Fibroblast of lung (primary cell): ENCODE measurements around the gene SHANK3. TPM values are rescaled to one million over a fixed set of nuclear protein-coding genes. Genes with fewer than 3 reads are reported as not detected.

ENCODE experiments used
- DNase-seq, 2 donors: peaks; one replicate each; pipeline versions ENCODE4 v3.0.0 to v3.0.0-alpha.2; 2010; ENCODE audit warnings: low read depth in 2 of 2
- H2AFZ ChIP-seq: 2 replicates; pipeline ENCODE4 v1.5.1; 2012; ENCODE audit warnings: low read length, control low read depth, inconsistent platforms
- H3K27ac ChIP-seq: 2 replicates; pipeline ENCODE4 v1.5.1; 2011; ENCODE audit warnings: low read length, control low read depth; ENCODE audit not compliant: insufficient read depth
- H3K27me3 ChIP-seq: 2 replicates; pipeline ENCODE4 v1.5.1; 2011; ENCODE audit warnings: mild to moderate bottlenecking, low read length; ENCODE audit not compliant: control insufficient read depth, insufficient read depth
- H3K36me3 ChIP-seq: 2 replicates; pipeline ENCODE4 v1.5.1; 2011; ENCODE audit warnings: low read length; ENCODE audit not compliant: control insufficient read depth, insufficient read depth
- H3K4me1 ChIP-seq: 2 replicates; pipeline ENCODE4 v1.5.1; 2011; ENCODE audit warnings: low read length; ENCODE audit not compliant: control insufficient read depth, insufficient read depth; ENCODE audit errors: extremely low read depth
- H3K4me2 ChIP-seq: 2 replicates; pipeline ENCODE4 v1.5.1; 2011; ENCODE audit warnings: low read length, control low read depth; ENCODE audit not compliant: insufficient read depth; ENCODE audit errors: extremely low read depth
- H3K4me3 ChIP-seq, 4 experiments: fragments of 200-600 bp in 1 of 4; sonication (generic) in 1 of 4; replicated peaks in 1 of 4; 2 replicates each; pipeline ENCODE4 v1.5.1; 2011 to 2016; ENCODE audit warnings: low read length in 4 of 4, low read depth in 3 of 4, mild to moderate bottlenecking in 3 of 4, control low read depth in 2 of 4, inconsistent platforms in 1 of 4, mixed read lengths in 1 of 4; ENCODE audit not compliant: insufficient read depth in 1 of 4; ENCODE audit errors: control extremely low read depth in 1 of 4
- H3K79me2 ChIP-seq: 2 replicates; pipeline ENCODE4 v1.5.1; 2012; ENCODE audit warnings: mild to moderate bottlenecking, low read length, inconsistent platforms; ENCODE audit not compliant: control insufficient read depth, insufficient read depth
- H3K9ac ChIP-seq: 2 replicates; pipeline ENCODE4 v1.5.1; 2011; ENCODE audit warnings: mild to moderate bottlenecking, low read length, control low read depth; ENCODE audit not compliant: insufficient read depth
- H3K9me3 ChIP-seq: 2 replicates; pipeline ENCODE4 v1.5.1; 2012; ENCODE audit warnings: low read depth, low read length; ENCODE audit not compliant: control insufficient read depth, insufficient read depth
- H4K20me1 ChIP-seq: 2 replicates; pipeline ENCODE4 v1.5.1; 2011; ENCODE audit warnings: low read length; ENCODE audit not compliant: control insufficient read depth, insufficient read depth; ENCODE audit errors: extremely low read depth
- CTCF ChIP-seq, 2 donors: IDR thresholded peaks in 1 of 2; conservative IDR thresholded peaks in 1 of 2; 1 replicate in 1 of 2; 2 replicates in 1 of 2; pipeline ENCODE4 v1.5.1; 2011 to 2012; ENCODE audit warnings: low read length in 2 of 2, control low read depth in 1 of 2, inconsistent platforms in 1 of 2, low read depth in 1 of 2, mild to moderate bottlenecking in 1 of 2
- EZH2 ChIP-seq: IDR thresholded peaks from 2 replicates; pipeline ENCODE4 v1.5.1; 2012; ENCODE audit warnings: low read length, control low read depth, mild to moderate bottlenecking; ENCODE audit errors: missing control alignments
- polyA plus RNA-seq, 2 donors: library from polyadenylated mRNA; depleted of rRNA in 1 of 2; stranded (reverse) in 1 of 2; unstranded in 1 of 2; fragments of >200 nt; gene quantifications; 2 replicates each; pipeline ENCODE4 v1.2.1, GENCODE V29; 2011 to 2012; ENCODE audit warnings: missing spikeins in 1 of 2
- total RNA-seq: library from RNA; depleted of rRNA; stranded (reverse); fragments of >200 nt; gene quantifications from 2 replicates; pipeline ENCODE4 v1.2.1, GENCODE V29; 2014

The SHANK3 gene
- total and polyA plus RNA-seq, 2 donors (not counting 1 experiment from before 2014, with no cell fraction given) = 0.17 to 0.33 TPM

- H3K27me3 ChIP-seq = no peaks in the 10 kb centered on the region
- H3K79me2 ChIP-seq = no peaks in the 10 kb centered on the region
- H3K36me3 ChIP-seq = no peaks in the 10 kb centered on the region
- H3K4me3 ChIP-seq = no peak overlapping the region
- no peak overlapping the region for H3K4me2 ChIP-seq
- H4K20me1 ChIP-seq = no peaks in the 10 kb centered on the region
- no peak for DNase-seq
- H3K9ac ChIP-seq = no peak overlapping the region
- no peaks in the 10 kb centered on the region for H3K4me1 ChIP-seq
- TF ChIP-seq CTCF (conservative IDR thresholded peaks at IDR 0.05 in 1 of 2, IDR thresholded peaks at IDR 0.05 in 1 of 2; ENCODE audit: low read depth in 1 of 2, low read length in 2 of 2) = no peak
- no peak for TF ChIP-seq EZH2
- H3K9me3 ChIP-seq = no peaks in the 10 kb centered on the region
- no peak overlapping the region for H3K27ac ChIP-seq
- H2AFZ ChIP-seq = no peak overlapping the region
Observed at GRCh38 chr22:50702821-50703725, 30.4 kb downstream of the SHANK3 start.

GRCh38 chr22:50703726-50704509 is 31.3 kb downstream of the SHANK3 start:
- Histone ChIP-seq H4K20me1 (no peaks in the 10 kb centered on the region), H3K9ac (no peak overlapping the region), H3K4me3 (no peak overlapping the region), H3K27ac (no peak overlapping the region), H3K4me2 (no peak overlapping the region), H3K9me3 (no peaks in the 10 kb centered on the region), H3K27me3 (no peaks in the 10 kb centered on the region), H3K36me3 (no peaks in the 10 kb centered on the region), H3K79me2 (no peaks in the 10 kb centered on the region), H3K4me1 (no peaks in the 10 kb centered on the region), H2AFZ (no peak overlapping the region)
- TF ChIP-seq CTCF (conservative IDR thresholded peaks at IDR 0.05 in 1 of 2, IDR thresholded peaks at IDR 0.05 in 1 of 2; ENCODE audit: low read depth in 1 of 2, low read length in 2 of 2) (no peak), EZH2 (no peak)
- no peak for DNase-seq

GRCh38 chr22:50704510-50705218 is 32.0 kb downstream of the SHANK3 start:
- no peak for TF ChIP-seq EZH2
- TF ChIP-seq CTCF (conservative IDR thresholded peaks at IDR 0.05 in 1 of 2, IDR thresholded peaks at IDR 0.05 in 1 of 2; ENCODE audit: low read depth in 1 of 2, low read length in 2 of 2) = no peak
- Histone ChIP-seq H3K27me3 (no peaks in the 10 kb centered on the region), H3K9me3 (no peaks in the 10 kb centered on the region), H3K27ac (no peak overlapping the region), H3K36me3 (no peaks in the 10 kb centered on the region), H4K20me1 (no peaks in the 10 kb centered on the region), H3K4me2 (no peak overlapping the region), H3K79me2 (no peaks in the 10 kb centered on the region), H3K4me1 (no peaks in the 10 kb centered on the region), H3K4me3 (no peak overlapping the region), H2AFZ (no peak overlapping the region), H3K9ac (no peak overlapping the region)
- DNase-seq = no peak
